Transverse colon (tissue), 4 donors: Measurements from ENCODE around the gene CSH1.
"Not testable (repeated sequence)": the region's sequence is repeated elsewhere in the genome, so short reads cannot be mapped to it uniquely, and the experiment has no call there.

Source experiments
- CTCF ChIP-seq, 5 experiments: fragments of 200-600 bp in 3 of 5; fragments of 450-650 bp in 2 of 5; sonication (generic) in 3 of 5; IDR thresholded peaks; 1 replicate in 2 of 5; 2 replicates in 3 of 5; pipeline ENCODE4 v1.5.1; 2016 to 2017; ENCODE audit warnings: antibody characterized with exemption in 5 of 5, inconsistent platforms in 3 of 5, mild to moderate bottlenecking in 2 of 5, moderate library complexity in 1 of 5
- EP300 ChIP-seq: sonication (generic); formaldehyde crosslinking; IDR thresholded peaks from one replicate; pipeline ENCODE4 v1.6.1; 2017; ENCODE audit warnings: antibody characterized with exemption, low read depth
- POLR2A ChIP-seq: fragments of 450-650 bp; IDR thresholded peaks from one replicate; pipeline ENCODE4 v1.6.1; 2016; ENCODE audit warnings: antibody characterized with exemption, mild to moderate bottlenecking, moderate library complexity
- POLR2AphosphoS5 ChIP-seq, 3 donors: sonication (generic); formaldehyde crosslinking; IDR thresholded peaks; one replicate each; pipeline ENCODE4 v1.6.1; 2016; ENCODE audit warnings: antibody characterized with exemption in 3 of 3

- TF ChIP-seq CTCF (IDR thresholded peaks at IDR 0.05); EP300; POLR2A; POLR2AphosphoS5 (IDR thresholded peaks at IDR 0.05): not testable (repeated sequence)
Measured at GRCh38 chr17:63882626-63883126, 13.7 kb downstream of the CSH1 start.
